ENCODE results near the gene LAMA5.

LAMA5 gene

GRCh38 chr20:62388839-62389600, 21.9 kb upstream of the LAMA5 start:
- Histone ChIP-seq H3K27me3 (ENCODE audit: control insufficient read depth in 2 of 2, insufficient read depth in 2 of 2, low read length in 2 of 2) (no peaks in the 10 kb centered on the region), H3K4me3 (ENCODE audit: low read length in 2 of 2) (no peak overlapping the region), H3K9me3 (ENCODE audit: control insufficient read depth in 2 of 2, low read length in 2 of 2) (no peaks in the 10 kb centered on the region), H3K36me3 (ENCODE audit: control insufficient read depth in 2 of 2, insufficient read depth in 2 of 2, low read length in 2 of 2) (peaks cover 13 to 37% of the 10 kb centered on the region in 2 donors), H3K4me1 (ENCODE audit: control insufficient read depth in 2 of 2, insufficient read depth in 2 of 2, low read length in 2 of 2) (peaks cover 16 to 25% of the 10 kb centered on the region in 2 donors), H3K9ac (ENCODE audit: low read depth in 1 of 2, low read length in 2 of 2) (no peak overlapping the region), H3K27ac (ENCODE audit: low read depth in 2 of 2, low read length in 2 of 2) (no peak overlapping the region)

- Histone ChIP-seq H3K27me3 (ENCODE audit: control insufficient read depth in 2 of 2, insufficient read depth in 2 of 2, low read length in 2 of 2) (no peaks in the 10 kb centered on the region), H3K27ac (ENCODE audit: low read depth in 2 of 2, low read length in 2 of 2) (peak overlapping the region in 1 of 2 donors; percentile 89), H3K36me3 (ENCODE audit: control insufficient read depth in 2 of 2, insufficient read depth in 2 of 2, low read length in 2 of 2) (peaks cover 13 to 30% of the 10 kb centered on the region in 2 donors)
Observed at GRCh38 chr20:62387933-62388635, 21.0 kb upstream of the LAMA5 start.

DNA sequence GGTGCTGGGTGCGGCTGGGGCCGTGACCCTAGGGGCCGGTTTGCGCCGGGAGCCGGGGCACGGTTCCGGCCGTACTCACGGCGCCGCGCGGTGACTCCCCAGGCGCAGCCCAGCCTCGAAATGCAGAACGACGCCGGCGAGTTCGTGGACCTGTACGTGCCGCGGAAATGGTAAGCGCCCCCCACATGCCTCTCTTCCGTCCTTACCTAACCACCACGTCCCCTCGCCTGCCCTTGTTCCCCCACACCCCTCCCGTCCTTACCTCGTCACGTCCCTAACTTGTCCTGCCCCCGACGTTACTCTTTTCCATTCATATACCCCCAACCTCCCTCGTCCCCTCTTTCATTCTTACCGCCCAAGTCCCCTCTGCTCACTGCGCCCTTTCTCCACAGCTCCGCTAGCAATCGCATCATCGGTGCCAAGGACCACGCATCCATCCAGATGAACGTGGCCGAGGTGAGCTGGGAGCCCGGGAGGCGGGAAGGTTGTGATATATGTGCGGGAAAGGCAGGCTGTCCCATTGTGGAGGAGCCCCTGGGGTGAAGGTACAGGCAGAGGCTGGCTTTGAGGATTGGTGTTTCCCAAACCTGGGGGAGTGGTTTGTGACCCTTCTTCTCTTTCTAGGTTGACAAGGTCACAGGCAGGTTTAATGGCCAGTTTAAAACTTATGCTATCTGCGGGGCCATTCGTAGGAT, 20.3 kb upstream of the LAMA5 start:
- H3K9me3 ChIP-seq (ENCODE audit: control insufficient read depth in 2 of 2, low read length in 2 of 2): no peaks in the 10 kb centered on the region
- H3K4me3 ChIP-seq (ENCODE audit: low read length in 2 of 2): peak overlapping the region; percentile 95 to 97
- peaks cover 13 to 24% of the 10 kb centered on the region in 2 donors for H3K36me3 ChIP-seq (ENCODE audit: control insufficient read depth in 2 of 2, insufficient read depth in 2 of 2, low read length in 2 of 2)
- H3K4me1 ChIP-seq (ENCODE audit: control insufficient read depth in 2 of 2, insufficient read depth in 2 of 2, low read length in 2 of 2): peaks cover 16 to 25% of the 10 kb centered on the region in 2 donors
- H3K27me3 ChIP-seq (ENCODE audit: control insufficient read depth in 2 of 2, insufficient read depth in 2 of 2, low read length in 2 of 2): no peaks in the 10 kb centered on the region
- H3K9ac ChIP-seq (ENCODE audit: low read depth in 1 of 2, low read length in 2 of 2): peak overlapping the region; percentile 85 to 86
- peak overlapping the region; percentile 83 to 89 for H3K27ac ChIP-seq (ENCODE audit: low read depth in 2 of 2, low read length in 2 of 2)

More at GRCh38 chr20:62387933-62388635, 21.0 kb upstream of the LAMA5 start:
- H3K4me3 ChIP-seq (ENCODE audit: low read length in 2 of 2): peak overlapping the region; percentile 95 to 97
- peaks cover 16 to 25% of the 10 kb centered on the region in 2 donors for H3K4me1 ChIP-seq (ENCODE audit: control insufficient read depth in 2 of 2, insufficient read depth in 2 of 2, low read length in 2 of 2)
- H3K9me3 ChIP-seq (ENCODE audit: control insufficient read depth in 2 of 2, low read length in 2 of 2): no peaks in the 10 kb centered on the region
- peak overlapping the region; percentile 85 to 86 for H3K9ac ChIP-seq (ENCODE audit: low read depth in 1 of 2, low read length in 2 of 2)

DNA sequence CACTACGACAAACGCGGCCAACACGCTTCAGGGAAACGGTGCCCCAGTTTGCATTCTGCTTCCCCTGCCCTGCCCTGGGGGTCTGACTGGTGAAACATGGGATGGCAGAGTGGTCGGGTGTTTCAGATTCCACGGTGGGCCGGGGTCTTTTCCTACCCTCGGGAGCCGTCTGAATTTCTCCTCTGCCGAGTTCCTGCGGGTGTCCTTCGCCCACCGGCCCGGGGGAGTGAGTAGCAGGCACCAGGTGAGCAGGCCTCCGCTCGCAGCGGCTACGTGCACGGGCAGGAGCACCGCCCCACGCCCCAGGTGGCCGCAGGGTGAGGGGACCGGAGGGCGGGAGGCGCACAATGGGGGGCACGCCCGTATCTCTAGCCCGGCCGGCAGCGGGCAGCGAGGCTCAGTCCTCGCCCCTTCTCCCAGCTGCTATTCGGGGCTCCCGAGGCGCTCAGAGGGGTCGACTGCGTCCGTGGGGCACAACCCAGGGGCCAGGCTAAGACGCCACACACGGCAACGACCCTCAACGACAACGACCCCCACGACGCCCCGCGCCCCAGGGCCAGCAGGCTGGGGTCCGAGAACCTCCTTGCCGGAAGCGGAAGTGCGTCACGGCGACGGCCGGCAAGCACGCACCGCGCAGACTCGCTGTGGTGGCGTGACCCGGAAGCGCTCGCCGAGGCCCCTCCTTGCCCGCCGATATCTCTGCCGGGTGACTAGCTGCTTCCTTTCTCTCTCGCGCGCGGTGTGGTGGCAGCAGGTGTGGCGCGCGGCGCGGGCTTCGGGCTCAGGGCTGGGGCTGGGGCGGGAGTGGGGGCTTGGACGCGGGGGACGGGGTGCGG, 19.5 kb upstream of the LAMA5 start, which contains the start of gene RPS21:
Gene RPS21 (plus strand): TSS at position 721 of the 836 bp plus-strand sequence. CDS start 236 bp downstream, outside the sequence.
- H3K4me3 ChIP-seq (ENCODE audit: low read length in 2 of 2): peak within 1 kb of the TSS; percentile 95 to 97
- peak within 1 kb of the TSS; percentile 88 to 97 for H3K9ac ChIP-seq (ENCODE audit: low read depth in 1 of 2, low read length in 2 of 2)
- peaks cover 18 to 28% of the 10 kb centered on the region in 2 donors for H3K36me3 ChIP-seq (ENCODE audit: control insufficient read depth in 2 of 2, insufficient read depth in 2 of 2, low read length in 2 of 2)
- peaks cover 16 to 25% of the 10 kb centered on the region in 2 donors for H3K4me1 ChIP-seq (ENCODE audit: control insufficient read depth in 2 of 2, insufficient read depth in 2 of 2, low read length in 2 of 2)
- H3K9me3 ChIP-seq (ENCODE audit: control insufficient read depth in 2 of 2, low read length in 2 of 2): no peaks in the 10 kb centered on the region
- H3K27me3 ChIP-seq (ENCODE audit: control insufficient read depth in 2 of 2, insufficient read depth in 2 of 2, low read length in 2 of 2): no peaks in the 10 kb centered on the region
- peak within 1 kb of the TSS; percentile 83 to 89 for H3K27ac ChIP-seq (ENCODE audit: low read depth in 2 of 2, low read length in 2 of 2)

DNA sequence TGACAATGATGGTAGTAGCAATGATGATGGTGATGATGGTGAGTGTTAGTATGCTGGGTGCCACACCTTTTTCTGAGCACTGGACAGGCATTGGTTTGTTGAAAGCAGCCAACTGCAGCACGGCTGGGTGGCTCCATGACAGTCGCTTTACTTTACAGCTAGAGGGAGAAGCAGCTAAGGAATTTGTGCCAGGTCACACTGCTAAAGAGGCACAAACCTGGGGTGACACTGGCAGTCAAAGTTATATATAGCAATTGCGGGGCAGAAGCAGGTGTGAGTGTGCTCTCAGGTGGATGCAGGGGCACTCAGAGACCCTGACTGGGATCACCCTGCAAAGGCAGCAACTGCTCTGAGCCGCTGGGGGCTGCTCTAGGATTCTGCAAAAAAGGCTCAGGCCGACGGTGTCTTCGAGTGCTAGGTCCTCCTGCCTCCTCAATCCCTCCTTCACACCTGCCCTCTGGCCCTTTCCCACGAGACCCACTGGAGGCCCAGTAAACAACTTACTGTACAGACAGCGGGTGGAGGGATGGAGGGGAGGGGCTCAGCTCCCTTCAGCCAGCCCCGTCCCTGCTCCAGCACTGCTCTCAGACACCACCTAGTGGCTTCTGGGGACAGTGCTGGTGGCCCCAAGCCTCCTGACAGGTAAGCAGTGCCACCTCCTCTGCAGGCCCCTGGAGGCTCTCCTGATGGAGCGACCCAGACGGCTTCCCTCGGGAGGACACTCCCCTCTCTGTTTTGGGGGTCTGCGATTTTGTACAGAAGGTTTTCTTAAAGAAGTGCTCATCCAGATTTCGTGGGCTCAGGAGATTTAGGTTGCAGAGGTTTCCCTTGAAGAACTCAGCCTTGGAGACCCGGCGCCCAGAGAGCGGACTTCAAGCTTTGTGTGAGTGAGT, 15.4 kb upstream of the LAMA5 start:
- Histone ChIP-seq H3K27me3 (ENCODE audit: control insufficient read depth in 2 of 2, insufficient read depth in 2 of 2, low read length in 2 of 2) (no peaks in the 10 kb centered on the region), H3K27ac (ENCODE audit: low read depth in 2 of 2, low read length in 2 of 2) (no peak overlapping the region), H3K9me3 (ENCODE audit: control insufficient read depth in 2 of 2, low read length in 2 of 2) (no peaks in the 10 kb centered on the region), H3K36me3 (ENCODE audit: control insufficient read depth in 2 of 2, insufficient read depth in 2 of 2, low read length in 2 of 2) (peaks cover 5 to 7% of the 10 kb centered on the region in 2 donors), H3K4me3 (ENCODE audit: low read length in 2 of 2) (no peak overlapping the region), H3K9ac (ENCODE audit: low read depth in 1 of 2, low read length in 2 of 2) (no peak overlapping the region), H3K4me1 (ENCODE audit: control insufficient read depth in 2 of 2, insufficient read depth in 2 of 2, low read length in 2 of 2) (peaks cover 9 to 12% of the 10 kb centered on the region in 2 donors)

DNA sequence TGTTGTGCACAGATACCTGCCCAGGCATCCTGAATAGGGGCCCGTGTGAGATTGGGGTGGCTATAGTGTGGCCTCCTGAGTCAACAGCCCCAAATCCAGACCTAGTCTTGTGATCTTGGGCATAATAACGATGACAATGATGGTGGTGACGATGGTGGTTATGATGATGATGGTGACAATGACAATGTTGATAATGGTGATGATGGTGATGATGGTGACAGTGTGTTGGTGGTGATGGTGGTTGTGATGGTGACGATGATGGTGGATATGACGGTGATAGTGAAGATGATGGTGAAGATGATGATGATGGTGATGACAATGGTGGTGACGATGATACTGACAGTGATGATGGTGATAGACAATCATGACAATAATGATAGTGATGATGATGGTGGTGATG, 14.7 kb upstream of the LAMA5 start:
- no peaks in the 10 kb centered on the region for H3K9me3 ChIP-seq (ENCODE audit: control insufficient read depth in 2 of 2, low read length in 2 of 2)
- no peak overlapping the region for H3K9ac ChIP-seq (ENCODE audit: low read depth in 1 of 2, low read length in 2 of 2)
- H3K27ac ChIP-seq (ENCODE audit: low read depth in 2 of 2, low read length in 2 of 2): no peak overlapping the region
- H3K4me1 ChIP-seq (ENCODE audit: control insufficient read depth in 2 of 2, insufficient read depth in 2 of 2, low read length in 2 of 2): peaks cover 6 to 10% of the 10 kb centered on the region in 2 donors
- H3K36me3 ChIP-seq (ENCODE audit: control insufficient read depth in 2 of 2, insufficient read depth in 2 of 2, low read length in 2 of 2): peaks cover 5 to 7% of the 10 kb centered on the region in 2 donors
- H3K27me3 ChIP-seq (ENCODE audit: control insufficient read depth in 2 of 2, insufficient read depth in 2 of 2, low read length in 2 of 2): no peaks in the 10 kb centered on the region
- H3K4me3 ChIP-seq (ENCODE audit: low read length in 2 of 2): no peak overlapping the region

DNA sequence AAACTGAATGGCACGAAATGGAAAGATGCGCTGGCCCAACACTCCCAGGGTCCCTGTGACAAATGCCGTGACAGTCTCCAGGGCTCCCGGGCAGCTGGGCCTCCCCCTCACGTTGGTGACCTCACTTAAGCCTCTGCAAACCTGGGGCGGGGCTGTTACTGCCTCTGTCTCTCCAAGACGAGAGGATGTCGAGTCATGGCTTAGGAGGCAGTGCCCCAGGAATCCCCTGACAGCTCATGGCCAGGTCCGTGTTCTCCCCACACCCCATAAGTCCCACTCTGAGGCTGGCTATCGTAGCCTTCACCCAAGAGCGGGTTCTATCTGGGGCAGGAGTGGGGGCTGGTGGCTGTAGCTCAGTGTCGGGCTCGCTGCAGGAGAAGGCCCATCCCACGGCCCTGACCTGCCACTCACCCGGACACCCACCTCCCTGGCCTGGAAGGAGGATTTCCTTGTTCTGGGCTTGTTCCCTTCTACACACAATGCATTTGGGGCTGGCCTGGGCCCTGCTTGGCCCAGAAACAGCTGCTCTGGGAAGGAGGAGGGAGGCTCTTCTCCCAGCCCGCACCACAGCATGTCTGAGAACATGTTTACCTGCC, 14.2 kb upstream of the LAMA5 start:
- no peak overlapping the region for H3K9ac ChIP-seq (ENCODE audit: low read depth in 1 of 2, low read length in 2 of 2)
- no peaks in the 10 kb centered on the region for H3K27me3 ChIP-seq (ENCODE audit: control insufficient read depth in 2 of 2, insufficient read depth in 2 of 2, low read length in 2 of 2)
- H3K27ac ChIP-seq (ENCODE audit: low read depth in 2 of 2, low read length in 2 of 2): peak overlapping the region in 1 of 2 donors; percentile 9
- peaks cover 6 to 9% of the 10 kb centered on the region in 2 donors for H3K4me1 ChIP-seq (ENCODE audit: control insufficient read depth in 2 of 2, insufficient read depth in 2 of 2, low read length in 2 of 2)
- no peaks in the 10 kb centered on the region for H3K9me3 ChIP-seq (ENCODE audit: control insufficient read depth in 2 of 2, low read length in 2 of 2)
- H3K36me3 ChIP-seq (ENCODE audit: control insufficient read depth in 2 of 2, insufficient read depth in 2 of 2, low read length in 2 of 2): peaks cover 5 to 7% of the 10 kb centered on the region in 2 donors
- no peak overlapping the region for H3K4me3 ChIP-seq (ENCODE audit: low read length in 2 of 2)

GRCh38 chr20:62378215-62378614, 11.1 kb upstream of the LAMA5 start:
- Histone ChIP-seq H3K27ac (ENCODE audit: low read depth in 2 of 2, low read length in 2 of 2) (no peak overlapping the region), H3K9ac (ENCODE audit: low read depth in 1 of 2, low read length in 2 of 2) (no peak overlapping the region), H3K4me3 (ENCODE audit: low read length in 2 of 2) (no peak overlapping the region), H3K36me3 (ENCODE audit: control insufficient read depth in 2 of 2, insufficient read depth in 2 of 2, low read length in 2 of 2) (peaks cover 5 to 7% of the 10 kb centered on the region in 2 donors), H3K4me1 (ENCODE audit: control insufficient read depth in 2 of 2, insufficient read depth in 2 of 2, low read length in 2 of 2) (peaks cover 0 to 12% of the 10 kb centered on the region in 2 donors), H3K27me3 (ENCODE audit: control insufficient read depth in 2 of 2, insufficient read depth in 2 of 2, low read length in 2 of 2) (no peaks in the 10 kb centered on the region), H3K9me3 (ENCODE audit: control insufficient read depth in 2 of 2, low read length in 2 of 2) (no peaks in the 10 kb centered on the region)
